Activated B cell treated with CpG ODN at 0.5 μM for 24 hours (primary cell): ENCODE results near the gene TUBB1. TPM values are rescaled to one million over a fixed set of nuclear protein-coding genes. Genes with fewer than 3 reads are reported as not detected.
A peak's percentile ranks its signal among the peaks of the same experiment; 100 is the strongest.
"Not testable (repeated sequence)": the region's sequence is repeated elsewhere in the genome, so short reads cannot be mapped to it uniquely, and the experiment has no call there.

Experiments used
- ATAC-seq: fragments of 200-7000 bp; cut with Tn5 transposase; one replicate; pipeline ENCODE4 v1.10.0; 2021; ENCODE audit warnings: low read depth, mild to moderate bottlenecking, moderate library complexity
- CTCF ChIA-PET: fragments of 350-600 bp; sonication (Branson Sonifier 250); formaldehyde crosslinking; loops from one replicate; lab custom pipeline; 2021; ENCODE audit warnings: antibody characterized with exemption; lab: Charles Lee
- POLR2A ChIA-PET: fragments of 350-600 bp; sonication (Branson Sonifier 250); formaldehyde crosslinking; loops from one replicate; lab custom pipeline; 2021; ENCODE audit warnings: antibody characterized with exemption; lab: Charles Lee
- DNase-seq: peaks from one replicate; pipeline ENCODE4 v3.0.0; 2022
- H3K27ac Mint-ChIP-seq: one replicate; pipeline ENCODE4 v1.8.0; 2020; ENCODE audit warnings: mixed read lengths
- H3K27me3 Mint-ChIP-seq: one replicate; pipeline ENCODE4 v1.8.0; 2021; ENCODE audit warnings: mixed read lengths
- H3K36me3 Mint-ChIP-seq: one replicate; pipeline ENCODE4 v1.8.0; 2021; ENCODE audit warnings: low read depth, mixed read lengths
- H3K4me1 Mint-ChIP-seq: one replicate; pipeline ENCODE4 v1.8.0; 2021; ENCODE audit warnings: mixed read lengths
- H3K4me3 Mint-ChIP-seq: one replicate; pipeline ENCODE4 v1.8.0; 2020; ENCODE audit warnings: mild to moderate bottlenecking, mixed read lengths
- H3K9me3 Mint-ChIP-seq: one replicate; pipeline ENCODE4 v1.8.0; 2020; ENCODE audit warnings: mixed read lengths
- intact Hi-C: fragments of 100-400 bp; cut with micrococcal nuclease; formaldehyde crosslinking; loops from one replicate; pipeline ENCODE4 v1.15.1; 2024
- total RNA-seq: library from RNA; stranded (reverse); gene quantifications from 2 replicates; pipeline ENCODE4 v1.2.3, GENCODE V29; 2022
- TF ChIP-seq, protein P1 (sequence below): fragments of 200-600 bp; IDR thresholded peaks from one replicate; pipeline ENCODE4 v1.8.0; 2022; ENCODE audit warnings: antibody characterized with exemption, mild to moderate bottlenecking

TUBB1 gene
- total RNA-seq, 1 donor from 2014 or later: 0.09 TPM

DNA sequence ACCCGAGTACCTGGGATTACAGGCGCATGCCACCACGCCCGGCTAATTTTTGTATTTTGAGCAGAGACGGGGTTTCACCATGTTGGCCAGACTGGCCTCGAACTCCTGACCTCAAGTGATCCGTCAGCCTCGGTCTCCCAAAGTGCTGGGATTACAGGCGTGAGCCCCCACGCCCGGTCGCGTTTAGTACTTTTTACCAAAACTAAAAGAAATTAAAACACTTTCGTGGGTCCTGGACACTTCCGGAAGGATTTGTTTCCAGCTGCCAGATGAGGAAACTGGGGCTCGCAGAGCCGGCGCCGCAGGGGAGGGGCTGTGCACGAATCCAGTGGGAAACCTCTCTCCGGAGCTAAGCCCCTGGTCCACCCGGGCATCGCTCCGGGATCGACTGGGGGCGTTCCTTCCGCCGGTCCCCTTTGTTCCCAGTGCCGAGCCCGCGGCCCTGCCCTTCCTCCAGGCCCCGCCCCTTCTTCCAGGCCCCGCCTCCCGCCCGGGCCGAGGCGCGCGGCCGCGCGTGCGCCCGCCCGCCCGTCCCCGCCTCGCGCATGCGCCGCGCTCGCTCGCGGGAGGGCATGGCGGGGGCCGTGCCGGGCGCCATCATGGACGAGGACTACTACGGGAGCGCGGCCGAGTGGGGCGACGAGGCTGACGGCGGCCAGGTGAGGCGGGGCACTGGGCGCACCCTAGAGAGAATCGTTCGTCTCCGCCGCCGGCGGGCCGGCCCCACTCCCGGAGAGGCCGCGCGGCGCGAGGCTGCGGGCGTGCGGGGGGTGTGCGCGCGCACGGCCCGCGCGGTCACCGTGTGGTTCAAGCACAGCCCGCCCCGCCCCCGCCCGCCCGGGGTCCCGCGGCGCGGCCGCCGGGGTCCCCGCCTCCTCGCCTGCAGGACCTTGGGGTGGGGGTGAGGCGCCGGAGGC lies 38.3 kb upstream of the TUBB1 start, which contains the start of gene NELFCD:
Gene NELFCD (plus strand): TSS at position 546 of the 917 bp plus-strand sequence. CDS start 54 bp downstream, at position 600.
- POLR2A ChIA-PET: interaction anchor here (0.6 to 3.9 kb wide), 16 partner anchors 10 to 1379 kb away, joined by 3 to 35 read pairs (median 5); partner anchors contain the start of gene ATP5F1E
- TF ChIP-seq, protein P1, sequence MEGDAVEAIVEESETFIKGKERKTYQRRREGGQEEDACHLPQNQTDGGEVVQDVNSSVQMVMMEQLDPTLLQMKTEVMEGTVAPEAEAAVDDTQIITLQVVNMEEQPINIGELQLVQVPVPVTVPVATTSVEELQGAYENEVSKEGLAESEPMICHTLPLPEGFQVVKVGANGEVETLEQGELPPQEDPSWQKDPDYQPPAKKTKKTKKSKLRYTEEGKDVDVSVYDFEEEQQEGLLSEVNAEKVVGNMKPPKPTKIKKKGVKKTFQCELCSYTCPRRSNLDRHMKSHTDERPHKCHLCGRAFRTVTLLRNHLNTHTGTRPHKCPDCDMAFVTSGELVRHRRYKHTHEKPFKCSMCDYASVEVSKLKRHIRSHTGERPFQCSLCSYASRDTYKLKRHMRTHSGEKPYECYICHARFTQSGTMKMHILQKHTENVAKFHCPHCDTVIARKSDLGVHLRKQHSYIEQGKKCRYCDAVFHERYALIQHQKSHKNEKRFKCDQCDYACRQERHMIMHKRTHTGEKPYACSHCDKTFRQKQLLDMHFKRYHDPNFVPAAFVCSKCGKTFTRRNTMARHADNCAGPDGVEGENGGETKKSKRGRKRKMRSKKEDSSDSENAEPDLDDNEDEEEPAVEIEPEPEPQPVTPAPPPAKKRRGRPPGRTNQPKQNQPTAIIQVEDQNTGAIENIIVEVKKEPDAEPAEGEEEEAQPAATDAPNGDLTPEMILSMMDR: no peak
- intact Hi-C loops: loop anchor here (1.0 to 5.0 kb wide), 7 partner anchors 24 to 241 kb away; partner anchors contain the start of genes ATP5F1E and PRELID3B

DNA sequence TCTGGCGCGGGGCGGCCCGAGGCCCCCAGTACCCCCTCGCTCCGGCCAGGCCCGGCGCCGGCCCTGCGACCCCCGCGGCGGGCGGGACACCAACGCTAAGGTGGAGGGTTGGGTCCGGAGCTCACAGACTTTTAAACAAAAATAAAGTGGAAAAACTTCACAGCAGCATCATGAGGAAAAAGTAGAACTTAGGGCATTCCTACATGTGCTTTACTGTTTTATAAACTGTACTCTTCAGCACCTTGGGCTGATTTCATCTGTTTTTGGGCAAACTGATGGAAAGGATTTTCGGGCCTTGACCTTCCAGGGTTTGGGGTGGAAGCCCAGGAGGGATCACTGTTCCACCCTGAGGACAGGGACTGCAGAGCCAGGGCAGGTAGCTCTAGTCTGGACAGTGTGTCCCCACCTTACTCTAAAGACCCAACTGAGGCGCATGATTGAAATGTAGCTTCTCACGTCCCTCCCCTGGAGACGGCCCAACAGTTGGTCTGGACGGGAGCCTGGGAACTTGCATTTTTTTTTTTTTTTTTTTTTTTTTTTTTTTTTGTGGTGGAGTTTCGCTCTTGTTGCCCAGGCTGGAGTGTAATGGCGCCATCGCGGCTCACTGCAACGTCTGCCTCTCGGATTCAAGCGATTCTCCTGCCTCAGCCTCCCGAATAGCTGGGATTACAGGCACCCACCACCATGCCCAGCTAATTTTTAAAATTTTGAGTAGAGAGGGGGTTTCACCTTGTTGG lies 37.4 kb upstream of the TUBB1 start:
- ChIA-PET CTCF (interaction anchor here (0.6 kb wide), 1 partner anchor 232 kb away, joined by 5 read pairs; no protein-coding TSS in a partner anchor), POLR2A (interaction anchor here (0.6 to 3.9 kb wide), 16 partner anchors 12 to 1380 kb away, joined by 3 to 35 read pairs (median 6); partner anchors contain the start of gene ATP5F1E)
- Mint-ChIP-seq H3K4me1 (peaks cover 45% of the 10 kb centered on the region), H3K36me3 (peaks cover 14% of the 10 kb centered on the region), H3K9me3 (peaks cover under 1% of the 10 kb centered on the region), H3K27ac (peak overlapping the region; percentile 80), H3K27me3 (no peaks in the 10 kb centered on the region), H3K4me3 (peak overlapping the region; percentile 91)
- intact Hi-C loops: loop anchor here (1.0 to 5.0 kb wide), 7 partner anchors 24 to 241 kb away; partner anchors contain the start of genes ATP5F1E and PRELID3B
- DNase-seq: no peak
- no peak for ATAC-seq
- TF ChIP-seq, protein P1: no peak

More for the DNA sequence above, 38.3 kb upstream of the TUBB1 start, which contains the start of gene NELFCD:
- H3K9me3 Mint-ChIP-seq: peaks cover 3% of the 10 kb centered on the region
- CTCF ChIA-PET: no interaction called here
- H3K27ac Mint-ChIP-seq: peak within 1 kb of the TSS; percentile 80
- H3K27me3 Mint-ChIP-seq: no peaks in the 10 kb centered on the region
- ATAC-seq: peak; percentile 89
- H3K4me3 Mint-ChIP-seq: peak within 1 kb of the TSS; percentile 91
- H3K4me1 Mint-ChIP-seq: peaks cover 45% of the 10 kb centered on the region
- H3K36me3 Mint-ChIP-seq: peaks cover 7% of the 10 kb centered on the region
- peak; percentile 95 for DNase-seq

DNA sequence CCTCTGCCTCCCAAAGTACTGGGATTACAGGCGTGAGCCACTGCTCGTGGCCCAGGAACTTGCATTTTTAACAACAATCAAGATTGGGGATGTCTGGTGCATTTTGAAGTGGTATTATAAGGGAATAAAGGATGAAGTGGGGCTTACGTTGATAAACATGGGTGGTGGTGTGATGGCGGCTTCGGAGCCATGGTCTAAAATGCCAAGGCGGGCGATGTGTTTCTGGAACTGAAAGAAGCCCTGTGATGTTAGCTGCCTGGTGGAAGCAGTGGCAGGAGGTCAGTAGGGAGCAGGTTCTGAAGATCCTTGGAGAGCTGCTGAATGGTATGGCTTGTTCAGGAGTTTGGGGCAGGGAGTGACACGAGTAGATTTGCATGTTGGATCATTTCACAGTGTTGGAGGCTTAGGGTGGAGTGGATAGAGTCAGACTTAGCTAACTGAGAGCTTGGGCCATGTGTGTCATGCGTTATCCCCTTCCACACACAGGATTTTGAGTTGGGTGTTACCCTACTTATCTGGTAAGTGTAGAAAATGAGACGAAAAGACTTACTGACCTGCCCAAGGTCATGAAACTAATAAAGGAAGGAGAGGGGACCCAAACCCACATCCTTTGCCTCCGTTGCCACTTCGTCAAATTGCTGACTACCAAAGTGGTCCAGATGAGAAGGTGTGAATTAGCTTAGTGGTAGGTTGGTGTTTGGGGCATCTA lies 36.7 kb upstream of the TUBB1 start:
- intact Hi-C loops: loop anchor here (5.0 kb wide), 2 partner anchors 45 to 240 kb away; no protein-coding TSS in a partner anchor
- Mint-ChIP-seq H3K27ac (peak overlapping the region; percentile 71), H3K36me3 (peaks cover 22% of the 10 kb centered on the region), H3K4me1 (peaks cover 45% of the 10 kb centered on the region), H3K9me3 (no peaks in the 10 kb centered on the region), H3K27me3 (no peaks in the 10 kb centered on the region), H3K4me3 (peak overlapping the region; percentile 91)
- ATAC-seq (no peak), DNase-seq (no peak)
- TF ChIP-seq, protein P1: no peak
- POLR2A ChIA-PET: interaction anchor here (0.5 to 3.9 kb wide), 14 partner anchors 8 to 93 kb away, joined by 3 to 35 read pairs (median 4); partner anchors contain the start of gene ATP5F1E
- CTCF ChIA-PET: interaction anchor here (2.0 kb wide), 1 partner anchor 225 kb away, joined by 4 read pairs; no protein-coding TSS in a partner anchor

DNA sequence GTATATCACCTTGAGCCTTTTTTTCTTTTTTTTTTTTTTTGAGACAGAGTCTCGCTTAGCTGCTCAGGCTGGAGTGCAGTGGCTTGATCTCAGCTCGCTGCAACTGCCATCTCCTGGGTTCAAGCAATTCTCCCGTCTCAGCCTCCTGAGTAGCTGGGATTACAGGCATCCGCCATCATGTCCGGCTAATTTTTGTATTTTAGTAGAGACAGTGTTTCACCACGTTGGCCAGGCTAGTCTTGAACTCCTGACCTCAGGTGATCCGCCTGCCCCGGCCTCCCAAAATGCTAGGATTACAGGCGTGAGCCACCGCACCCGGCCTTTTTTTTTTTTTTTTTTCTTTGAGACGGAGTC lies 36.1 kb upstream of the TUBB1 start:
- H3K4me3 Mint-ChIP-seq, H3K27ac Mint-ChIP-seq, ATAC-seq, H3K9me3 Mint-ChIP-seq, DNase-seq, H3K27me3 Mint-ChIP-seq: not testable (repeated sequence)
- Mint-ChIP-seq H3K4me1 (peaks cover 45% of the 10 kb centered on the region), H3K36me3 (peaks cover 27% of the 10 kb centered on the region)
- intact Hi-C loops: loop anchor here (5.0 kb wide), 2 partner anchors 46 to 239 kb away; no protein-coding TSS in a partner anchor
- ChIA-PET POLR2A (interaction anchor here (0.5 to 3.9 kb wide), 9 partner anchors 8 to 94 kb away, joined by 3 to 35 read pairs (median 3); partner anchors contain the start of gene ATP5F1E), CTCF (interaction anchor here (2.0 kb wide), 1 partner anchor 225 kb away, joined by 4 read pairs; no protein-coding TSS in a partner anchor)
